ENCODE data around the gene TRPM2. TPM values are rescaled to one million over a fixed set of nuclear protein-coding genes. Genes with fewer than 3 reads are reported as not detected.
A peak's percentile ranks its signal among the peaks of the same experiment; 100 is the strongest.

TRPM2 gene
- total RNA-seq, 4 donors from 2014 or later, result 1.0 to 3.3 (median 3.1) TPM

GRCh38 chr21:44453120-44453519 is 99.7 kb downstream of the TRPM2 start:
- Histone ChIP-seq H3K4me3 (no peak overlapping the region), H3K27ac (no peak overlapping the region), H3K36me3 (peaks cover 0 to 15% of the 10 kb centered on the region in 2 donors), H3K9me3 (peaks cover 0 to 20% (median 0%) of the 10 kb centered on the region in 3 donors), H3K4me1 (peaks cover 0 to 26% (median 6%) of the 10 kb centered on the region in 3 donors), H3K27me3 (peaks cover 19% of the 10 kb centered on the region)
- no peak for ATAC-seq
- no peak for TF ChIP-seq EP300 (IDR thresholded peaks at IDR 0.05)
- TF ChIP-seq, protein P1, sequence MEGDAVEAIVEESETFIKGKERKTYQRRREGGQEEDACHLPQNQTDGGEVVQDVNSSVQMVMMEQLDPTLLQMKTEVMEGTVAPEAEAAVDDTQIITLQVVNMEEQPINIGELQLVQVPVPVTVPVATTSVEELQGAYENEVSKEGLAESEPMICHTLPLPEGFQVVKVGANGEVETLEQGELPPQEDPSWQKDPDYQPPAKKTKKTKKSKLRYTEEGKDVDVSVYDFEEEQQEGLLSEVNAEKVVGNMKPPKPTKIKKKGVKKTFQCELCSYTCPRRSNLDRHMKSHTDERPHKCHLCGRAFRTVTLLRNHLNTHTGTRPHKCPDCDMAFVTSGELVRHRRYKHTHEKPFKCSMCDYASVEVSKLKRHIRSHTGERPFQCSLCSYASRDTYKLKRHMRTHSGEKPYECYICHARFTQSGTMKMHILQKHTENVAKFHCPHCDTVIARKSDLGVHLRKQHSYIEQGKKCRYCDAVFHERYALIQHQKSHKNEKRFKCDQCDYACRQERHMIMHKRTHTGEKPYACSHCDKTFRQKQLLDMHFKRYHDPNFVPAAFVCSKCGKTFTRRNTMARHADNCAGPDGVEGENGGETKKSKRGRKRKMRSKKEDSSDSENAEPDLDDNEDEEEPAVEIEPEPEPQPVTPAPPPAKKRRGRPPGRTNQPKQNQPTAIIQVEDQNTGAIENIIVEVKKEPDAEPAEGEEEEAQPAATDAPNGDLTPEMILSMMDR (IDR thresholded peaks at IDR 0.05), result no peak
- 90 to 91% methylated on average over 2 to 3 of the region's 3 CpGs for WGBS, 2 donors (ENCODE audit: low coverage in 1 of 2)

DNA sequence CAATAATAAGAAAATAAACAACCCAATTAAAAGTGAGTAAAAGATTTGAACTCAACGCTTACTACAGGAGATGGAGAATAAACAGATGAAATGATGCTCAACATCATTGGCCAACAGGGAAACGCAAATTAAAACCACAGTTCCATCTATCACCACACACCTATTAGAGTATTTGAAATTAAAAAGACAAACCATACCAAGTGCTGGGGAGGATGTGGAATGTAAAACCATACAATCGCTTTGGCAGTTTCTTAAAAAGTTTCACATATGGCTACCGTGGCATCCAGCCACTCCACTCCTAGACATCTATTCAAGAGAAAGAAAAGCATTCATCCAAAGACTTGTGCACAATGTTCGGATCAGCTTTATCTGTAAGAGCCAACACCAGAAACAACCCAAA is 100.6 kb downstream of the TRPM2 start:
- Histone ChIP-seq H3K27ac (no peak overlapping the region), H3K4me1 (peaks cover 0 to 26% (median 6%) of the 10 kb centered on the region in 3 donors), H3K4me3 (no peak overlapping the region), H3K27me3 (peaks cover 13% of the 10 kb centered on the region), H3K9me3 (peaks cover 0 to 20% (median 0%) of the 10 kb centered on the region in 3 donors), H3K36me3 (peaks cover 0 to 19% of the 10 kb centered on the region in 2 donors)
- WGBS, 2 donors (ENCODE audit: low coverage in 1 of 2), result 80 to 86% methylated on average over 5 of the region's 5 CpGs
- TF ChIP-seq, protein P1 (IDR thresholded peaks at IDR 0.05), result no peak
- TF ChIP-seq POLR2AphosphoS5 (IDR thresholded peaks at IDR 0.05), result no peak
- TF ChIP-seq EP300 (IDR thresholded peaks at IDR 0.05), result no peak
- ATAC-seq, result no peak

DNA sequence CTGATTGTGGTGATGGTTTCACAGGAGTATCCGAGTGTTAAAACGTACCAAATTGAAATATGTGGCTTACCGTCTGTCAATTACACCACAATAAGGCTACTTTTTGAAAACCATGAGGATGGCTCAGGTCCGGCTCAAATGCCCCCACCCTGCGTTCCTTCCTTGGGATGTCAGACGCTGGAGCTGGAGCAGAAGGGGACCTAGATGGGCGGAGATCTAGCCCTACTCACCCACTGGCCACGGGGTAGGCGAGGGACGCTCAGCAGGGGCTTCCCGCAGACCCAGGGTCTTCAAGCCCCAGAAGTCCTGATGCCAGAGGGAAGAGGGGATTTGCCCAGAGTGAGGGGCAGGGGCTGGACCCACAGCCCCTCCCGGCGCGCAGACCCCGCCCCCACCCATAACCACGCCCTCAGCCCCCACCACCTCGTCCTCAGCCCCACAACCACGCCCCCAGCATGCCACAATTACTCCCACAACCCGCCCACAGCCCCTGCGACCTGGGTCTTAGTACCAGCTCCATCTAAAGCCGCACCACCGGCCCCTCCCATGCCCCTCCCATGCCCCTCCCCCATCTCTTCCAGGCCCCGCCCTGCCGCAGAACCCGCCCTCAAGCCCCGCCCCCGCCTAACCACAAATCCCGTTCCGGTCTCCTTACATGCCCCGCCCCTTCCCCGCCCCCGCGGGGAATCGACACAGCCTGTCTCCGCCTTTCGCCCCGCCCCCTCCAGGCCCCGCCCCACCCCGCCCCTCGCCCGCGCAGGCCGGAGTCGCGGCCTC is 101.5 kb downstream of the TRPM2 start, which contains the start of gene LRRC3:
LRRC3 (plus strand) TSS at position 764 of the 777 bp plus-strand sequence. CDS start 1,135 bp downstream, outside the sequence.
- Histone ChIP-seq H3K36me3 (peaks cover 0 to 28% of the 10 kb centered on the region in 2 donors), H3K9me3 (peaks cover 0 to 20% (median 0%) of the 10 kb centered on the region in 3 donors), H3K4me1 (peaks cover 0 to 26% (median 6%) of the 10 kb centered on the region in 3 donors), H3K27ac (peak within 1 kb of the TSS in 3 of 4 donors; percentile 60 to 76 (median 68)), H3K4me3 (peak within 1 kb of the TSS; percentile 76 to 95), H3K27me3 (peaks cover 7% of the 10 kb centered on the region)
- peak; percentile 83 for ATAC-seq
- 8 to 15% methylated on average over 6 to 10 of the region's 45 CpGs for WGBS, 2 donors (ENCODE audit: low coverage in 1 of 2)
- TF ChIP-seq POLR2AphosphoS5 (IDR thresholded peaks at IDR 0.05) (no peak), POLR2A (IDR thresholded peaks at IDR 0.05) (no peak), EP300 (IDR thresholded peaks at IDR 0.05) (no peak)
- TF ChIP-seq, protein P1 (IDR thresholded peaks at IDR 0.05), result no peak

GRCh38 chr21:44455524-44456213 is 102.2 kb downstream of the TRPM2 start:
- WGBS, 2 donors (ENCODE audit: low coverage in 1 of 2), result no CpG with 5 or more reads among the region's 72 CpGs
- peak overlapping the region; percentile 76 to 95 for H3K4me3 ChIP-seq
- H3K4me1 ChIP-seq, result peaks cover 0 to 26% (median 6%) of the 10 kb centered on the region in 3 donors
- H3K27ac ChIP-seq, result peak overlapping the region in 3 of 4 donors; percentile 13 to 76 (median 68)
- no peaks in the 10 kb centered on the region for H3K27me3 ChIP-seq
- H3K36me3 ChIP-seq, result peaks cover 0 to 29% of the 10 kb centered on the region in 2 donors
- ATAC-seq, result peak; percentile 52
- TF ChIP-seq, protein P1 (IDR thresholded peaks at IDR 0.05), result peak in 2 of 4 experiments; percentile 4 to 53
- TF ChIP-seq POLR2A (IDR thresholded peaks at IDR 0.05) (no peak), EP300 (IDR thresholded peaks at IDR 0.05) (no peak)
- peaks cover 0 to 20% (median 0%) of the 10 kb centered on the region in 3 donors for H3K9me3 ChIP-seq
